Measurements from ENCODE around the gene TREML1.
"Not testable (repeated sequence)": the region's sequence is repeated elsewhere in the genome, so short reads cannot be mapped to it uniquely, and the experiment has no call there.

TREML1 gene, protein sequence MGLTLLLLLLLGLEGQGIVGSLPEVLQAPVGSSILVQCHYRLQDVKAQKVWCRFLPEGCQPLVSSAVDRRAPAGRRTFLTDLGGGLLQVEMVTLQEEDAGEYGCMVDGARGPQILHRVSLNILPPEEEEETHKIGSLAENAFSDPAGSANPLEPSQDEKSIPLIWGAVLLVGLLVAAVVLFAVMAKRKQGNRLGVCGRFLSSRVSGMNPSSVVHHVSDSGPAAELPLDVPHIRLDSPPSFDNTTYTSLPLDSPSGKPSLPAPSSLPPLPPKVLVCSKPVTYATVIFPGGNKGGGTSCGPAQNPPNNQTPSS

DNA sequence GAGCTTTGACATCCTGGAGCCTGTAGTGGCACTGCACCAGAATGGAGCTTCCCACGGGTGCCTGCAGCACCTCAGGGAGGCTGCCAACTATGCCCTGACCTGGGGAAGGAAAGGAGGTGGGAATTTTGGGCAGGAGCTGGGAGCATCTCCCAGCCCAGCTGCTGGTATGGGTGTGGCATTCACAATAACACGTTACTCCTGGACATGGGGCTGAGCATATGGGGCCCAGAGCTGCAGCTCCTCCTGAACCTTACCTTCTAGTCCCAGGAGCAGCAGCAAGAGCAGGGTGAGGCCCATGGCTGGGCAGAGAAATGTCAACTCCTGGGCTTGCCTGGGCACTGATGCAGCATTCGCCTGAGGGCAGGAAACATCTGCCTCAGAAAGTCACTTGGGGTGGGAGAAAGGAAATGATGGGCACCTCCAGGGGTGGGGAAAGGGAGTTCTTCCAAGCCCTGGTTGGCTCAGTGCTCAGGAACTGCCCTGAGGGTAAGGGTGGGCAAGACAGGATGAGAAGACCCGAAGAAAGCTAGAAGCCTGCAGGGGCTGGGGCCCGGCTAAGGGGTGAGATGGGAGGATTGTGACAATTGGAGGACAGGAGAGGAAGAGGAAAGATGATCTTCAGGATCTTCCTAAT lies at the start of gene TREML1:
Gene TREML1, minus strand, starts transcription at position 356 of the 634 bp plus-strand sequence. Its CDS starts 59 bp downstream, at position 297.
- DNase-seq: no peak

DNA sequence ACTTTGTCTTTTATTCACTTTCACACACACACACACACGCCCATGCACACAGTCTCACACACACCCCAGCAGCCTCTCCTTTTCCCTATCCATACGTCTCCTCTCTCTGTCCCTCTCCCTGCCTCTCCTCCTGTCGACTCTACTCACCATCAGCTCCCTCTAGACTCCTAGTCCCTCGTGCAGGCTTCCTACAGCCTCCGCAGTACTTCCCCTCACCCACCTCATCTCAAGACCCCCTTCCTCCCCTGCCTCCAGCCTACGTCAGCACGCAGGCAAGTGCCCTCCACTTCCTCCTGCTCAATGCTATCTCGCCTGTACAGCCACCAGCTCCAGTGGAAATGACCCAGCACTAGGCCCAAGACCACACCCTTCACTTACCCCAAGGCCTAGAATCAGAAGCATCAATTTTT lies 47.6 kb upstream of the TREML1 start:
- no peak for DNase-seq

DNA sequence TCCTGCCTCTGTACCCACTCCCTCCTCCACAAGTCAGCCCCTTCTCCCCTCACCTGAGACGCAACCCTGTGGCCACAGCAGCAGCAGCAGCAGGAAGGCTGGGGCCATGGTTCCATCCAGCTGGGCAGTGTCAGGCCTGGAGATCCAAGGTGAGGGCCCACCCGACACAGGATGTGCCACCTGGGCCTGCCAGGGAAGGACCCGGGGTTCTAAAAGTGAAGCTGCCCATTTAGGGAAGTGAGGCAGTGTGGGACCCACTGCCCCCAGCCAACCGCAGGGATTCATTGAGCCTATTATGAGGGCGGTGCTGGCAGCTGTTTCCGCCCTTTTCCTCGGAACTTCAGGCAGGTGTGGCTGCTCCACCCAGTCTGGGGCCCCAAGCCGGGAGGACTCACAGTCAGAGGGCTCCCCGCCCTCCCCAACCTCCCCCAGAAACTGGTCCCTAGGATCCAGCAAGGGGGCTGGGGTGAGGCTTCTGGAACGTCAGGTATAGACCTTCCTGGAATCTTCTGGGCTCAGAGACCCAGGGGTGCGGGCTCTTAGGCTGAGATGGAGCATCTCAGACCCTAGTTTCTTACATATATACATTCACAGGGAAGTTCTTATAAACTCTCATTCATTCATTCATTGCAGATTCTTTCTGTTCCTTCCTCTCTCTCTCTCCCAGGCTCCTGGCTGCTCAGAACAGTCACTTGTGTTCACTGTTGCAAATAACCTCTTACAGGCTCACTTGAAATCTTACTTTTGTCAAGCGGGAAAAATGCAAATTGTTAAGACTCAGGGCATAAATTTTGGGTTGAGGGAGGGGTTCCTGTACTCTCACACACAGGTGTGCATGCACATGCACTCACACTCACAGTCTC lies 47.0 kb upstream of the TREML1 start, which contains the start of gene TREML2:
Gene TREML2, minus strand, starts transcription at position 249 of the 863 bp plus-strand sequence. Its CDS starts 141 bp downstream, at position 108.
- peak; percentile 82 for DNase-seq

DNA sequence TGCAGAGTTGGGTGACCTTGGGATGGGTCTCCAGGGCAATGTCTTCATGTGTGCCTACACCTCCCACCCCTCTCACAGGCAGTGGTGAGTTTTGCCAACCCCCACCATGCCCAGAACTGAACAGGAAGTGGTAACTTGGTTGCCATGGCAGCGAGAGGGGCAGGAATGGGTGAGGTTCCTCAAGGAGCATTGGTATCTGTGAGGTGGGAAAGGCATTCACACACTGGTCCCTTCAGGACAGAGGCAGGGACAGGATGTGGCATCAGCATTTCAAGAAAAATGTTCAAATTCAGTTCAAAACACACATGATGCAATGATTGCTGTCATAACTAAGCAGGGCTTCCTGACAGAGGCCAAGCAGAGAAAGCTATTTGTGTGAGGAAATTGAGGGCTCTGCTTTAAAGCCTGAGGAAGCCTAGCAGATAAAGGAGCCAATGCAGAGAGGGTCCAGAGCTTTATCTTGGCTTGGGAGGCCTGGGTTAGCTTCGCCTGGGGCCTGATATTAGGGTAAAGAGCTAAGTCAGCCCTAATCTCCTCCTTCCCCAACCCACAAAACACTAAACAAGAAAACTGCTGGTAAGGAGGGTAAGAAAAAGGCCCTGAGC lies 46.3 kb upstream of the TREML1 start:
- peak; percentile 96 for DNase-seq

DNA sequence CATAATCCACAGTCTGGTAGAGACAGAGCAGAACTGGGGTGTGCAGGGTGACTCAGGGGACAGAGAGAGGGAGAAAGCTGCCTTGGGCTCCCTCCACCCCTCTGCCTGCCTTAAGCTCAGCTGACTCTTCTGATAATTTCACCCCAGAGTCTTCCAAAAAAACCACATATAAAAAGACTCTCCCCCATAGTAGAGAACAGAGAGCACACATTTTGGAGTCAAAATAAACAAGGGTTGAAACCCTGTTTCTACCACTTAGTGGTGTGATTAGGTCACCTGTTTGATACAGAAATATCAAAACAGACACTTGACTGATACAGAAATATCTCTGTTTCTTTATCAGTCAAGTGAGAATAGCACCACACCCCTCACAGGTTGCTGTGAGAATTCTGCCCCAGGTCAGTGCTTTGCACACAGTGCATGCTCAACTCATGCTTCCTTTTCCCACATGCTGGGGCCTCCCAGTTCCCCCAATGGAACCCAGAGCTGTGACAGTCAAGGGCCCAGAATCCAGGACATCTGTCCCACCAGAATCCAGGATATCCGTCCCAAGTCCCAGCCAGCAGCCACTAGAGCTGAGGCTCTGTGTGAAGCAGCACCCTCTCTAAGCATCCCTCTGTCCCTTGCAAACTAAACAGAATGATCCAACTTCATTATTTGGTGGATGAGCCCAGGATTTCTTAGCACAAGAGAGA lies 45.6 kb upstream of the TREML1 start:
- peak; percentile 25 for DNase-seq

DNA sequence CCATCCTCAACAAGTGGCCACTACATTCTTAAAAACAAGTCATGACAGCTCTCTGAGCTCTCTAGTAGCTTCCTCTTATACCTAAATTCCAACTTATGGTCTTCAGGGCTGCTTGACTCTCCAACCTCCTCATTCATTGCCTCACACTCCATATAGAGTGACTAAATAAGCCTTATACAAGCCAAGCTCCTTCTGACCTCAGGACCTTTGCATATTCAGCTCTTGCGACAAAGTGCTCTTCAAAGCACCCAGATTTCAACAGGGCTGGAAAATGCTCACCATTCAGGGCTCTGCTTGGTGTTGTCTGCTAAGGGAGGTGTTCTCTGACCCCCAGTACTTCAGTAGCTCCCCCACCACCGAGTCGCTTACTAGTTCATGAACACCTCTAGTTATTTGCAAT lies 43.1 kb upstream of the TREML1 start:
- DNase-seq: peak; percentile 12

DNA sequence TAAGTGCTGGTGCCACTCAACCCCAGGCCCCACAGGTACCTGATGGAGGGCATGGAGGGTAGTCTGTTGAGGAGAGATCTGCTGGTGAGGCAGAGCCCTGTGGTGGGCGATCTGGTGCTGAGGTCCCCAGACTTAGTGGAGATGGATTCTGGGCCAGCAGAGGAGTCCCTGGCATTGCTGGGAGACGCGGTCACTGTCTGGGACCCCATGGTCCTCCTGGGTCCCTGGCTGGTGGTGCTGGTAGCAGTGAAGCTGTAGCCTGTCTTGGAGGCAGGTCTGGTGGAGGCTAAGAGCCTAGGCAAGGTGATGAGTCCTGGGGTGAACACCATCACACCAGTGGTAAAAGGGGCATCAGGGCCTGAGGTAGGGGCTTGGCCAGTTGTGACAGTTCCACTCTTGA lies 40.2 kb upstream of the TREML1 start:
- no peak for DNase-seq

DNA sequence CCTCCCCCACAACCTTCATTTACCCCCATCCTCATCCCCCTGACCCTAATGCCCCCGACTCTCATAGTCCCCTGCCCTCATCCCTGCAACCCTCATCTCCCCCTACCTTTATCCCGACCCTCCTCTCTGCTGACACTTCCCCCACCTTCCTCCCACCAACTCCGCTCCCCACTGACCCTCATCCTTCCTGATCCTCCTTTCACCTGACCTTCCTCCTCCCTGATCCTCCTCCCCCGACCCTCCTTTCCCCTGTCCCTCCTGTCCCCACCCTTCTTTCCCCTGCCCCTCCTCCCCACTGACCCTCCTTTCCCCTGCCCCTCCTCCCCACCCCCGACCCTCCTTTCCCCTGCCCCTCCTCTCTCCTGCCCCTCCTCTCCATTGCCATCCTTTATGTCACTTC lies 39.7 kb upstream of the TREML1 start:
- DNase-seq: no peak

DNA sequence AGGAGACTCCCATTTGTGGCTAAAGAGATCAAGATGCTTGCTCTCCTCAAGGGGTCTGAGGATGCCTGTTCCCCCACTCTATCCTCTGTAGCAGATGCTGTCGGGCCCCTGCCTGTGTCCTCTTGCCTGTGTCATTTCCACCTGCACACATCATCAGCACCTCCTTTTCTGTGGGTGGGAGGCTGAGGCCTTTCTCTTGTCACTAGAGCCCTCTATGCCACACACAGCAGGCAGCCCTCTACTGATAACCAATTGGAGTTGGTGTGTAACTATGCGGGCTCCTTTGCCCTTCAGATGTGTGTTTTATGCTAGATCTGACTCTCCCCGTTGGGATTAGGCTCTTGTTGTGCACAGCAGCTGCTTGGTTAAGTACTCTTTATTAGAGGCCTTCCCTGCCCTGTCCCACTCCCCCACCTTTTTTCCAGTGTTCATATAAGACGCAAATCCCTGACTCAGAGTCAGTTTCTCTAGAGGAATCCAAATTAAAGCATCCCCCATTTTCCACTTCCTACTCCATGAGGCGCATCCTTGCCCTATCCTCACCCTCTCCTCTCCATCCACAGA lies 39.1 kb upstream of the TREML1 start:
- no peak for DNase-seq

DNA sequence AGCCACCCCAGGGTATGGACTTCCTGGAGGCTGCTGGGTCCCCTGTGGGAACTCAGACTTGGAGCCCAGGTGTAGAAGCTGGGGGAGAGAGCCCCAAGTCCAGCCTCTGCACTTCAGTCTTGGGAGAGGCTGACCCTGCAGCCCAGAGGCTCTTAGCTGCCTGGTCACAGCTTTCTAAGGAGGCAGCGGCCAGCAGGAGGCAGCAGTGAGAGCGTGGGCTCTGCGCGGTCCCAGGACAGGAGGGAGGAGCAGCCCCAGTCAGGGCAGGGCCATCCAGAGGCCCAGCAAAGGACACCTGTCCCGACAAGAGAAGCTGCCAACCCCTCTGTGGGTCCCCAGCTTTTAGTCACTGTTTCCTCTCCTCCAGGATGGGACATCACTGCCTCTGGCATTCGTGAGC lies 37.4 kb upstream of the TREML1 start:
- DNase-seq: peak; percentile 9

DNA sequence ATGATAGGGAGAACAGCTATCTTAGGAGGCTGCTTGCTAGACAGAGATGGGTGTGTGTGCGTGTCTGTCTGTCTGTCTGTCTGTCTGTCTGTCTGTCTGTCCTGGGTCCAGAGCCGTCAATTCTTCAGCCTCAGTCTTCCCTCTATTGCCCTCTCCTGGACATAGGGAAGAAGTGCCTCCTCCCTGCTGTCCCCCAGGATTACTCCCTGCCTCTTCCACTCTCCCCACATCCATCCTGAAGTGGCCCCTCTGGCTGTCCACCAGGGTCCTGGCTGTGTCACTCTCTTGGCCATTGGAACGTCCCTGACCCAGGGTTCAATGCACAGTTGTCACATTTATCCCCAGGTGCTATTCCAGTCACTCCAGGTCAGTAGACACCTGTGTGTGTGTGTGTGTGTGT lies 36.6 kb upstream of the TREML1 start:
- no peak for DNase-seq

DNA sequence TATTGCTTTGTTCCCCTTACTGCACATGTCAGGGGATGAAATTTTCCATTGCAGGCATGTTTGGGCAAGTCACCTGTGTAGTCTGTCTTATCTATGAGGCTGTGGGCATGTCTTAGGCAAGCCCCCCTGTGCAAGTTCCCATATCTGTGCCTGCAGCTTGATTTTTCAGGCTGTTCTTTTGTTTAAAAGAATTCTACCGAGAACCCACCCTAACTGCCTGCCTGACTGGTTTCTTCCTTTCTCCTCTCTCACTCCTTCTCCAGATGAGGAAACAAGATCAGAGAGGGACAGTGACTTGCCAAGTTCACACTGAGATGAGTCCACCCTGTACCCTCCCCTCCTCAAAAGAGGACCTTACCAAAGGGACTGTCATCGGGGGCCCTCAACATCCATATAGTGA lies 35.8 kb upstream of the TREML1 start:
- no peak for DNase-seq

DNA sequence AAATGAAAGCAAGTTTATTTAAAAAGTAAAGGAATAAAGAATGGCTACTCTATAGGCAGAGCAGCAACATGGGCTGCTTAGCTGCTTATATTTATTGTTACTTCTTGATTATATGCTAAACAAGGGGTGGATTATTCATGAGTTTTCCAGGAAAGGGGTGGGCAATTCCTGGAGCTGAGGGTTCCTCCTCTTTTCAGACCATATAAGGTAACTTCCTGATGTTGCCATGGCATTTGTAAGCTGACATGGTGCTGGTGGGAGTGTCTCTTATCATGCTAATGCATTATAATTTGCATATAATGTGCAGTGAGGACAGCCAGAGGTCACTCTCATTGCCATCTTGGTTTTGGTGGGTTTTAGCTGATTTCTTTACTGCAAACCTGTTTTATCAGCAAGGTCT lies 34.9 kb upstream of the TREML1 start:
- not testable (repeated sequence) for DNase-seq

DNA sequence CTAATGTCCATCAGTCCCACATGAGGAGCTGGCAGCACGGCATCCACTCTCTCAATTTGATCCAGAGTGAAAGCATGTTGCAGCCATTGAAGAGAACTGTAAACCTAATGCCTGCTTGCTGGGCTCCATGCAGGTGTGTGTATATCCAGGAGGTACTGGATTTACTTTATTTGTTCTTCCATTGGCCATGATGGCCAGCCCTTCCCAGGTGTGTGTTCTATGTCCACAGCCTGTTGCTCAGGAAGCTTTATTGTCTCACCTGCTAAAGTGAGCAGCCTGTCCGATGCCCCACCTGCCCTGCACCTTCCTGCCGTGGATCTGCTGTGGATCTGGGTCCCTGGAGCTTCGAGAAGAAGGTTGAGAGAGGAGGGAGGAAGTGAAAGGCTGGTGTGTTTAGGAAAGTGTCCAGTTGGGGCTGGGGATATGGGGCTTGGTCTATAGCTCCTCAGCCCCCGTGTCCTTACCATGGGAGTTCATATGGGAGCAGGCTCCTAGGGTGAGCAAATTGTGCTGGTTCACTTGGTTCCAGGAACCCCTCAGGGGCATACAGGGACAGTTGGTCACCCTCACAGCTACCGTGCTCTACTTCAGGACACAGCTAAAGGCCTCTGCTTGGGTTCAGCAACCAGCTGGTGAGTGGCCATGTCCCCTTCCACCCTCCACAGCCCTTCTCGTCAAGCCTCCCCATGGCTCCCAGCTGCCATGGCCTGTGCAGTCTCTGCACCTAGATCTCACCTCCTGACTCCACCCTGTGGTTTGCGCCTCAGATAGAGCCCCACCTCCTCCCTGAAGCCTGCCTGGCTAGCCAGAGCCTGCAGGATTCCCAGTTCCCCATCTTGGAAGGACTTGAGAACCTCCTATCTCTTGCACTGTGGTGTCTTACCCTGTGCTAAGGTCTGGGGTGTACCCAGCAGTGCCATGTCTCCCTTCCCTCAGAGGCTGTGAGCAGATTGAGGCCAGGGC lies 34.1 kb upstream of the TREML1 start:
- no peak for DNase-seq

DNA sequence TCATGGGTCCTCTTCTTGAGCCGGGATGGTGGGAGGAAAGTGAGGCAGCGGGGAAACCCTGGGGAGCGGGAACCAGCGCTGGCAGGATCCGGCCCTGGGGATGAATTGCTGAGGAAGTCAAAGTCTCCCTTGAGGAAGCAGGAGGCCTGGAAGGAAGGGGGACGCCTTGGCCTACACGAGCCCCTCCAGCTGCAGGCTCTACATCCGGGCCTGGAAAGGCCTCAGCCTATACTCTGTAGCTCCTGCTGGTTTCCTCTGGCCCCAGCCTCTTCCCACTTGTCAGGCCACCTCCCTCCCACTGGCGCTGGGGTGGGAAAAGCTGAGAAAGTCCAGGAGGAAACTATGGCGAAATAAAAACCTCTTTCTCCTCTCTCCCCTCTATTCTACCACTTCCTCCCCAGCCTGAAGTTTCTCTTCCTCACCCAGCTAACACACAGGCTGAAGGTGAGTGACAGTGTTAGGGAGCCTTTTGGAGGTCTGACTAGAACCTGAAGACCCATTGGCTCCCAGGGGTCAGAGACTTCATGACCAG lies 31.9 kb upstream of the TREML1 start:
- peak; percentile 71 for DNase-seq

DNA sequence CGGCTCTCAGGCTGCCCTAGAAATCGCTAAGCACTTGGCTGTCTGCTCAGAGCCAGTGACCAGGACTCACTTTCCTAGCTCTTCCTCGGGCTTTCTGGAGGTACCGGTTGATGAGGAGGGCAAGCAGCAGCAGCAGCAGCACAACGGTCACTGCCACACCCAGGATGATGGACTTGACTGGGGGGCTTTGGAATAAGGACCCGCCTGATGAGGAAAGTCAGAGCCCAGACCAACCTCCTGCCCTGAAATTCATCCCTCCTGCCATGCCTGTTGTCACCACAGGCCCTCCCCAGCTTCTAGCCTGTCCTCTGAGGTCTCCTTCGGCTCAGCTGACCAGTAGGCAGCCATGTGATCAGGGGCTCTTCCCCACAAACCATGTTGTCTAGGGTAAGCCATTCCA lies 30.6 kb upstream of the TREML1 start:
- DNase-seq: no peak

DNA sequence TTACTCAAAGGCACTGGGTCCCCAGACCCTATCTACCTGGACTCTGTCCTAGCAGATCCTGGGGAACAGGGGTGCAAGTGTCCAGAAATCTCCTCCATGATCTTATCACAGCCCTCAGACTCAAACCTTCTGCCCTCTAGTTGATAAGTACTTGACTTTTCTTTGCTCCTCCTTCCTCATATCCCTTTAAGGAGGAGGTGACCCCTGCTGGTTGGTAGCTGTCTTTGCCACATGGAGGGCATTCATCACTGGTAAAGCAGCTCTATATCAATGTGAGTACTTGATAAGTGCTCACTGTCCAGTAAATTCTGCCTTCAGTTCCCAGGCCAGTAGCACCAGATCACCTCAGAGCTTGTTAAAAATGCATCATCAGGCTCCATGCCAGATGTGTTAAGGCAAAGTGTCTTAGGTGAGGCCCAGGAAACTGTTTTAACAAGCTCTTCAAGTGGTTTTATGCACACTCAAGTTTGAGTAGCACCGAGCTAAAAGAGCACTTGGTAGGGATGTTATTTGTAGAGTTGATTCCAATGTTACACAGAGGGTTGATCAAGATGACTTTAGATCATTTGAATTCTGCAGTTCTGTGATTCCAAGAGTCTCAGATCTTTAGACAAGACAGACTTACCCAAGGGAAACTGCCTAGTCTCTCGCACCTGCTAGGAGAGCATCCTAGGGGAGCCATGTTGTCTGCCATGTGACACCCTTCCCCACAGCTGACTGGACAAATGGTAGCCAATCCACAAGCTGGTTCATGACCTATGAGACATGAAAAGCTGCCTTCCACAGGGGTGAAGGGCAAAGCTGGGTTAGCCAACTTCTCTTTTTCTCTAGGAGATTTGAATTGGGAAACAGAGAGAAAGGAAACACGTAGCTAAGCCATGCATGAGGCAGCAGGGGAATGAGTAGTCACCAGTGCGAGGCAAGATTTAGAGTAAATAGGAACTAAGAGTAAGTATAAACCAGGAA lies 28.2 kb upstream of the TREML1 start:
- peak; percentile 99 for DNase-seq

DNA sequence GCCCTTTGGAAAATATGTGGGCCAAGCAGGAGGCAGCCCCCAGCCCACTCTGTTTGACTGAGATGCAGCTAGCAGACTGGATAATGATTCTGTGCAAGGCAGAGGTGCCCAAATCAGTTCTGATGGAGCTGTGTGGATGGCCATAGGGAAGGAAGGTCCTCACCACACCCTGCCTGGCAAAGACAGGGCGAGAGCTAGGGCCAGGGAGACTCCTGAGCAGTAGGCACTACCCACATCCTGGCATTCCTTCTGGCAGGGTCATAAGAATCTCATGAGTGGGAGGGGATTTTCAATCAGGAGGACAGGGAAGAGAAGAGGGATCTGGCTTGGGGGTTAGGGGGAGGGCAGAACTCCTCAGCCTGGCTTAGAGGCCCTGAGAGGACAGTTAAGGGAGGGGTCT lies 27.4 kb upstream of the TREML1 start:
- DNase-seq: no peak

DNA sequence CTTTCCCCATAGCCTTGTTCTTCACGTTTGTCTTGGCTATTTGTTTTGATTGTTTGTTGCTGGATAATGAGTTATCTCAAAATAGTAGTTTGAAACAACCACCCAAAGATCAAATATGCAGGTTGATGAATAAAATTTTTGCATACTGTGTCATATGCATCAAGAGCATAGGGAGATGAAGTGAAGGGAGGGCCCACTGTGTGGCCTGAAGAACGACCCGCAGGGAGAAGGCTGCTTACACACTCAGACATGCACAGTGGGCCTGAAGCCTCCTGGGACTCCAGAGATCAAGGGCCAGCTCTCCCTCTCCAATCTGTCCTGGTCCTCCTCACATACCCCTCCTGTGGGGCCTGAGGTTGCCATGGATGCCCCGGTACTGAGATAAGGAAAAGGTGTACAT lies 25.0 kb upstream of the TREML1 start:
- DNase-seq: no peak
